Measurements from ENCODE around the gene RNLS. TPM values are rescaled to one million over a fixed set of nuclear protein-coding genes. Genes with fewer than 3 reads are reported as not detected.
"Not testable (repeated sequence)": the region's sequence is repeated elsewhere in the genome, so short reads cannot be mapped to it uniquely, and the experiment has no call there.

RNLS gene
- total RNA-seq, 1 donor from 2014 or later: 2.1 TPM

GRCh38 chr10:88330174-88330573 is 252.9 kb downstream of the RNLS start:
- H3K27ac Mint-ChIP-seq: no peak overlapping the region
- H3K4me1 Mint-ChIP-seq: peaks cover 3% of the 10 kb centered on the region
- no peak for DNase-seq
- peaks cover 3% of the 10 kb centered on the region for H3K36me3 Mint-ChIP-seq (ENCODE audit: low read depth)
- no peak overlapping the region for H3K4me3 Mint-ChIP-seq
- intact Hi-C loops (cut with micrococcal nuclease): no loop called here
- H3K27me3 Mint-ChIP-seq: peaks cover 2% of the 10 kb centered on the region
- peaks cover 14% of the 10 kb centered on the region for H3K9me3 Mint-ChIP-seq

- H3K27ac Mint-ChIP-seq: no peak overlapping the region
- H3K27me3 Mint-ChIP-seq: no peaks in the 10 kb centered on the region
- no peak for DNase-seq
- H3K36me3 Mint-ChIP-seq (ENCODE audit: low read depth): peaks cover 19% of the 10 kb centered on the region
- H3K4me3 Mint-ChIP-seq: no peak overlapping the region
- H3K4me1 Mint-ChIP-seq: no peaks in the 10 kb centered on the region
- intact Hi-C loops (cut with micrococcal nuclease): no loop called here
- peaks cover 44% of the 10 kb centered on the region for H3K9me3 Mint-ChIP-seq
These were observed 260.6 kb downstream of the RNLS start for GRCh38 chr10:88322324-88323063.

- intact Hi-C loops (cut with micrococcal nuclease): no loop called here
- Mint-ChIP-seq H3K4me3 (no peak overlapping the region), H3K9me3 (peaks cover 34% of the 10 kb centered on the region), H3K27ac (peak overlapping the region; percentile 25), H3K27me3 (no peaks in the 10 kb centered on the region), H3K36me3 (ENCODE audit: low read depth) (peaks cover 17% of the 10 kb centered on the region), H3K4me1 (peaks cover 3% of the 10 kb centered on the region)
- no peak for DNase-seq
These were observed 263.1 kb downstream of the RNLS start for GRCh38 chr10:88319960-88320517.

- intact Hi-C loops (cut with micrococcal nuclease): no loop called here
- Mint-ChIP-seq H3K27ac (no peak overlapping the region), H3K27me3 (no peaks in the 10 kb centered on the region), H3K4me3 (no peak overlapping the region), H3K4me1 (peaks cover 5% of the 10 kb centered on the region), H3K36me3 (ENCODE audit: low read depth) (peaks cover 17% of the 10 kb centered on the region), H3K9me3 (peaks cover 34% of the 10 kb centered on the region)
- DNase-seq: no peak
These were observed 264.3 kb downstream of the RNLS start for GRCh38 chr10:88318803-88319202.

- DNase-seq: no peak
- H3K4me3 Mint-ChIP-seq: no peak overlapping the region
- peaks cover 2% of the 10 kb centered on the region for H3K27me3 Mint-ChIP-seq
- peaks cover 17% of the 10 kb centered on the region for H3K36me3 Mint-ChIP-seq (ENCODE audit: low read depth)
- intact Hi-C loops (cut with micrococcal nuclease): no loop called here
- H3K9me3 Mint-ChIP-seq: peaks cover 29% of the 10 kb centered on the region
- H3K4me1 Mint-ChIP-seq: peaks cover 5% of the 10 kb centered on the region
- H3K27ac Mint-ChIP-seq: no peak overlapping the region
These were observed 266.0 kb downstream of the RNLS start for GRCh38 chr10:88317099-88317498.

GRCh38 chr10:88316292-88316861 is 266.7 kb downstream of the RNLS start:
- intact Hi-C loops (cut with micrococcal nuclease): no loop called here
- Mint-ChIP-seq H3K9me3 (peaks cover 31% of the 10 kb centered on the region), H3K4me1 (peaks cover 7% of the 10 kb centered on the region), H3K27me3 (peaks cover 4% of the 10 kb centered on the region), H3K27ac (no peak overlapping the region), H3K36me3 (ENCODE audit: low read depth) (peaks cover 17% of the 10 kb centered on the region), H3K4me3 (no peak overlapping the region)
- DNase-seq: no peak

- Mint-ChIP-seq H3K4me1 (peaks cover 7% of the 10 kb centered on the region), H3K27me3 (peaks cover 4% of the 10 kb centered on the region), H3K9me3 (peaks cover 25% of the 10 kb centered on the region), H3K36me3 (ENCODE audit: low read depth) (peaks cover 12% of the 10 kb centered on the region), H3K27ac (no peak overlapping the region), H3K4me3 (no peak overlapping the region)
- DNase-seq: no peak
- intact Hi-C loops (cut with micrococcal nuclease): no loop called here
These were observed 267.4 kb downstream of the RNLS start for GRCh38 chr10:88315755-88316154.

GRCh38 chr10:88314362-88314761 is 268.8 kb downstream of the RNLS start:
- intact Hi-C loops (cut with micrococcal nuclease): no loop called here
- H3K4me1 Mint-ChIP-seq: peaks cover 7% of the 10 kb centered on the region

GRCh38 chr10:88313878-88314277 is 269.2 kb downstream of the RNLS start:
- no peak for DNase-seq
- Mint-ChIP-seq H3K4me1 (peaks cover 7% of the 10 kb centered on the region), H3K27ac (no peak overlapping the region), H3K4me3 (no peak overlapping the region), H3K36me3 (ENCODE audit: low read depth) (peaks cover under 1% of the 10 kb centered on the region), H3K27me3 (peaks cover 6% of the 10 kb centered on the region), H3K9me3 (peaks cover 18% of the 10 kb centered on the region)
- intact Hi-C loops (cut with micrococcal nuclease): no loop called here

More at GRCh38 chr10:88314362-88314761, 268.8 kb downstream of the RNLS start:
- Mint-ChIP-seq H3K27ac (no peak overlapping the region), H3K9me3 (peaks cover 20% of the 10 kb centered on the region), H3K4me3 (no peak overlapping the region), H3K27me3 (peaks cover 4% of the 10 kb centered on the region), H3K36me3 (ENCODE audit: low read depth) (peaks cover 3% of the 10 kb centered on the region)
- no peak for DNase-seq

- Mint-ChIP-seq H3K4me1 (peaks cover 7% of the 10 kb centered on the region), H3K4me3 (no peak overlapping the region), H3K27ac (no peak overlapping the region), H3K36me3 (ENCODE audit: low read depth) (no peaks in the 10 kb centered on the region), H3K9me3 (peaks cover 18% of the 10 kb centered on the region), H3K27me3 (peaks cover 8% of the 10 kb centered on the region)
- no peak for DNase-seq
- intact Hi-C loops (cut with micrococcal nuclease): no loop called here
These were observed 270.3 kb downstream of the RNLS start for GRCh38 chr10:88312855-88313254.

- H3K4me1 Mint-ChIP-seq: peaks cover 7% of the 10 kb centered on the region
- H3K9me3 Mint-ChIP-seq: peaks cover 17% of the 10 kb centered on the region
- no peak overlapping the region for H3K4me3 Mint-ChIP-seq
- DNase-seq: no peak
- peaks cover 13% of the 10 kb centered on the region for H3K27me3 Mint-ChIP-seq
- H3K36me3 Mint-ChIP-seq (ENCODE audit: low read depth): no peaks in the 10 kb centered on the region
- intact Hi-C loops (cut with micrococcal nuclease): no loop called here
- H3K27ac Mint-ChIP-seq: no peak overlapping the region
These were observed 271.9 kb downstream of the RNLS start for GRCh38 chr10:88311264-88311663.

GRCh38 chr10:88309365-88309764 is 273.8 kb downstream of the RNLS start:
- Mint-ChIP-seq H3K27ac (no peak overlapping the region), H3K9me3 (peaks cover 36% of the 10 kb centered on the region), H3K4me3 (no peak overlapping the region), H3K36me3 (ENCODE audit: low read depth) (peaks cover 3% of the 10 kb centered on the region), H3K27me3 (peaks cover 28% of the 10 kb centered on the region), H3K4me1 (peaks cover 4% of the 10 kb centered on the region)
- intact Hi-C loops (cut with micrococcal nuclease): no loop called here
- DNase-seq: no peak

- H3K36me3 Mint-ChIP-seq (ENCODE audit: low read depth); H3K4me3 Mint-ChIP-seq; H3K4me1 Mint-ChIP-seq; H3K27ac Mint-ChIP-seq; intact Hi-C loops (cut with micrococcal nuclease); DNase-seq: not testable (repeated sequence)
- H3K9me3 Mint-ChIP-seq: peaks cover 46% of the 10 kb centered on the region
- H3K27me3 Mint-ChIP-seq: peaks cover 30% of the 10 kb centered on the region
These were observed 274.8 kb downstream of the RNLS start for GRCh38 chr10:88308361-88308760.

- Mint-ChIP-seq H3K27me3 (peaks cover 6% of the 10 kb centered on the region), H3K4me1 (no peaks in the 10 kb centered on the region), H3K4me3 (no peak overlapping the region), H3K9me3 (peaks cover 32% of the 10 kb centered on the region), H3K27ac (no peak overlapping the region), H3K36me3 (ENCODE audit: low read depth) (peaks cover 2% of the 10 kb centered on the region)
- intact Hi-C loops (cut with micrococcal nuclease): no loop called here
- no peak for DNase-seq
These were observed 283.3 kb downstream of the RNLS start for GRCh38 chr10:88299787-88300186.
